HG03575 (cell line): Measurements from ENCODE around the gene HPS3.
"Not testable (repeated sequence)": the region's sequence is repeated elsewhere in the genome, so short reads cannot be mapped to it uniquely, and the experiment has no call there.

Experiments used
- ATAC-seq: cut with Tn5 transposase; IDR thresholded peaks from one replicate; pipeline ENCODE4 v1.9.1; 2021; ENCODE audit not compliant: unreplicated experiment, insufficient number of reproducible peaks, low FRiP score; ENCODE audit errors: extremely low read depth

HPS3 gene

GRCh38 chr3:149219380-149220121 is 90.1 kb downstream of the HPS3 start:
- ATAC-seq = not testable (repeated sequence)

DNA sequence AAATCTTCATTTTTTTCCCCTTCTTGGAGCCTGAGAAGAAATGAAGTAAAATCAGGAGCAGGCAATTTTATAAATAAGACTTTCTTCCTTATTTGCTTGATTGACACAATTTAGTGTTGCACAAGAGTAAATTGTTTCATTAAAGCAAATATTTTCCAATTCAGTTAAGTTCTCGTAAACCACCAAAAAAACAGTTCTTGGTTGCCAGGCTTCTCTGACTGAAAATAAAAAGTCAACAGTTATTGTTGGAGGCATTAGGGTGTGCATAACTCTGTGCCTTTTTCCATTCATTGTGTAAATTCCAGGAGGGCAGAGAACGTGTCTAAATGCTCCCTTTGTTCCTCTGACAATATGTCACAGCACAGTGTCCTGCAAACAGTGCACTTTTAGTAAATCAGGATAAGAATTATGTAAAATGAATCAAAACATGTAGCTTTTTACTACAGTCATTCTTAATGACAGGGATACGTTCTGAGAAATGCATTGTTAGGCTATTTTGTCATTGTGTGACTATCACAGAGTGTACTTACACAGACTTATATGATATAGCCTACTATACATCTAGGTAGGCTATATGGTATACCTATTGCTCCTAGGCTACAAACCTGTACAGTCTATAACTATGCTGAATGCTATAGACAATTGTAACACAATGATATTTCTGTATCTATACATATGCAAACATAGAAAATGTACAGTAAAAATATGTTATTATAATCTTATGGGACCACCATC is 92.5 kb downstream of the HPS3 start, which contains the start of gene CP:
Gene CP, minus strand, starts transcription at position 47 of the 735 bp plus-strand sequence. Its CDS starts 37 bp downstream, at position 10.
- no peak for ATAC-seq
